Muscle of arm (tissue), 12 donors: ENCODE results near the gene DLGAP4. TPM values are rescaled to one million over a fixed set of nuclear protein-coding genes. Genes with fewer than 3 reads are reported as not detected.
"Not testable (repeated sequence)": the region's sequence is repeated elsewhere in the genome, so short reads cannot be mapped to it uniquely, and the experiment has no call there.

Experiments
- DNase-seq: peaks from one replicate; pipeline ENCODE4 v3.0.0-alpha.2; 2013
- polyA plus RNA-seq, 12 donors: library from polyadenylated mRNA; unstranded; fragments of 120-200 nt; gene quantifications; one replicate each; pipeline ENCODE4 v1.2.1, GENCODE V29; 2013; ENCODE audit not compliant: insufficient read length in 12 of 12

The DLGAP4 gene
- polyA plus RNA-seq, 12 donors = 43.9 to 79.6 (median 48.3) TPM; not detected in 1

- DNase-seq = no peak
Measured at GRCh38 chr20:36473164-36473563, 167.0 kb downstream of the DLGAP4 start.

GRCh38 chr20:36474563-36474962 lies 168.4 kb downstream of the DLGAP4 start:
- no peak for DNase-seq

- not testable (repeated sequence) for DNase-seq
Measured at GRCh38 chr20:36475054-36475453, 168.9 kb downstream of the DLGAP4 start.

GRCh38 chr20:36477475-36477874 lies 171.3 kb downstream of the DLGAP4 start:
- no peak for DNase-seq

DNA sequence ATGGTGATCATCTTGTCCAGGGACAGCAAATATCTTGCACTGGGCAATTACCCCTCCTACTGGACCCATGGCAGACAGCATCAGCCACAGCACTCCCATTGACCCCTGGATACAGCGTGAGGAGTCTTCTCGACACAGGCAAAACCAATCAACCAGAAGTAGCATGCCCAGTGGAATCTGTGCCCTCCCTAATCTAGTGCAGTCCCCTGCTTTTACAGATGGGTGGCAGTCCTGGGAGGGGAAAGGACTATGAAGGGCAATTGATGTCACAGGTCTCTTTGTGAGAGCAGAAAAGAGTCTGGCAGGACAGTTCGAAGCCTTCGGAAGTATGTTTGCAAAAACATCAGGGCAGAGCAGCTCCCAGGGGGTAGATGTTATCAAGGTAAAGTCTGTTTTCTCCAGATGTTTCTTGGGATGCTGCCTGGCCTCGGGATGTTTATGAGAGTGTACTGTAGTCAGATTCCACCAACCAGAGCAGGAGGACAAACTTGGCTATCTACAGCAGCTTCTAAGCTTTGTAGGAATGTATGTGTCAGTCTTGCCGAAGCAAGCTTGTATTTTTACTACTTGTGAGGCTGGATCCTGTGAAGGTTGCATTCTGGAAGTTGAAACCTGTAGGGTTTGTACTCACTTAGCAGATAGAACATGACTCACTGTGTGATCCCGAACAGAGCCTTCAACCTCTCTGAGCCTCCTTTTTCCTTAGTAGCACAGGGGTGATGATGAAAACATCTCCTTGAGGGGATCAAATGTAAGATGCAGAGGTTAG lies 172.2 kb downstream of the DLGAP4 start:
- DNase-seq = no peak

- DNase-seq = no peak
Measured at GRCh38 chr20:36479938-36480337, 173.8 kb downstream of the DLGAP4 start.

- no peak for DNase-seq
Measured at GRCh38 chr20:36480456-36481048, 174.4 kb downstream of the DLGAP4 start.

DNA sequence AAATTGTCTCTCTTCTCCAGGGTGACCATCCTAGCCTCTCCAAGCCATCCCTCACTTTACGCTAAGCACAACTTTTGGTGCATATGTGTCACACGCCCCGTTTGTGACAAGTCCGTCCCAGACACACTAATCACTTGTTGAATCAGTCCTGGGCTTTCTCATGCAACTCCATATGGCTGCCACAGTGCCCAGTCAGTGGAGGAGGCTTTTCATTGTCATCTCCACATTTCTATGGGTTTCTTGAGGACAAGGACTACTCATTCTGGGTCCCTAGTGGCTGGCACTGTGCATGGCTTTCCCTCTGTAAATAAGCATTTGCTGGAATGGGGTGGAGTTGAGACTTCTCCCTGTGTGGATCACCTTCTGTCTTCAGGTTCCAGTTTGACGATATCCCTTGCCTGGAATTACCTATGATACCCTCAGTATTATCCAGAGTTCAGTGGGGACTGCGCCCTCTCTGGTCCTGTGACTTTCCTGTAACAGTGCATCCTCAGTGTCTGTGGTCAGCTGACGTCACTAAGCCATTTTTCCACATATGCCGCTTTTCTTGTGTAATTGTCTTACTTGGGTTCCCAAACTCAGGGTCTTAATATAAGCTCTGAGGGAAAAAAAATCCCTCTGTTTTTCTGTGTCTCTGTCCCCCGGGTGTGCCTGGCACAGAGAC lies 175.4 kb downstream of the DLGAP4 start:
- DNase-seq = no peak

DNA sequence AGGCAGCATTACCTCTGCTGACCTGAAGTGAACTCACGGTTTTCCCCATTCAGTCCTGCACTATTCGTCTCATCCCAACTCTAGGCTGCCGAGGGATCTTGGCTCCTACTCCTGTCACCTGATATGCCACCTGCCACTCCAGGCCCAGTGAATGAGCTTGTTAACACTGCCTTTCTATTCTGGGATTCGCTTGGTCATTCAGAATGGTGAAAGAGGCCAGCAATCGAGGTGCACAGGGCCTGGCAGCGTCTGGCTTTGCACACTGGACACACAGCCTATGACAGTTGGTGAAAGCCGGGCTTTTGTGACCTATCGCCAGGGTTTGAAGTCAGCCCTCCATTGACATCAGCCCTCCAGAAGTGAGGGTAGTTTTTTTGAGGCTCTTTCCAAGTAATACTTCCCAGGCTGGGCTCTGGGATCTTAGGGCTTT lies 175.9 kb downstream of the DLGAP4 start:
- no peak for DNase-seq

DNA sequence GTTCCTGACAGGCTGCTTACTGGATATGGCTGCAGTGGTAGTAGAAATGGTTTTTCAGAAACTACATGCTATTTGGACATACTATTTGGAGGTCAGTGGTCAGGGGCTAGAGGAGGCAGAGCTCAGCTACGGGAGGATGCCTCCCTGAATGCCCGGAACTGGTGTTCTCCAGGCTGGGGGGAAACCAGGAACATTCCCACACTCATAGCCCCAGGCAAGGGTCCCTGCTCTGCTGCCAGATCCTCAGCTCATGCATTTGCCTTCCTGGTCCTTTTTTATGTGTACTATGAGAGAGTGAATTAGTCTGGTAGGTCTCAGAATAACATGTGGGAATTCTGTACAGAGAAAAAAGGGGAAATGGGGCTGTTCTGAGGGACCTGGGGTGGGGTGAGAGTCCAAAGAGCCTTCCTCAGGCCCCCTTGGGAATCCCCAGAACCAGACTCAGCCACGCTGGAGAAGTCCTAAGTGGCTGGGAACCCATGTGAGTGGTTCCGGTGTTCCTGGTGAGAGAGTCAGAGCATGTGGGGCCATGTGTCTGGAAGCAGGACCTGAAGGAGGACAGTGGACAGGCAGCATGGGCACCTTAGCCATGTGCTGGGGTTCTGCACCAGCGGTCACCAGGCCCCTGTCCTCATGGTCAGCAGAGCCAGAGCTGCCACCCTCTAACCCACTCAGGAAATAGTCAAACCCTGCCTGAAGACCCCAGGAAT lies 177.2 kb downstream of the DLGAP4 start:
- no peak for DNase-seq

DNA sequence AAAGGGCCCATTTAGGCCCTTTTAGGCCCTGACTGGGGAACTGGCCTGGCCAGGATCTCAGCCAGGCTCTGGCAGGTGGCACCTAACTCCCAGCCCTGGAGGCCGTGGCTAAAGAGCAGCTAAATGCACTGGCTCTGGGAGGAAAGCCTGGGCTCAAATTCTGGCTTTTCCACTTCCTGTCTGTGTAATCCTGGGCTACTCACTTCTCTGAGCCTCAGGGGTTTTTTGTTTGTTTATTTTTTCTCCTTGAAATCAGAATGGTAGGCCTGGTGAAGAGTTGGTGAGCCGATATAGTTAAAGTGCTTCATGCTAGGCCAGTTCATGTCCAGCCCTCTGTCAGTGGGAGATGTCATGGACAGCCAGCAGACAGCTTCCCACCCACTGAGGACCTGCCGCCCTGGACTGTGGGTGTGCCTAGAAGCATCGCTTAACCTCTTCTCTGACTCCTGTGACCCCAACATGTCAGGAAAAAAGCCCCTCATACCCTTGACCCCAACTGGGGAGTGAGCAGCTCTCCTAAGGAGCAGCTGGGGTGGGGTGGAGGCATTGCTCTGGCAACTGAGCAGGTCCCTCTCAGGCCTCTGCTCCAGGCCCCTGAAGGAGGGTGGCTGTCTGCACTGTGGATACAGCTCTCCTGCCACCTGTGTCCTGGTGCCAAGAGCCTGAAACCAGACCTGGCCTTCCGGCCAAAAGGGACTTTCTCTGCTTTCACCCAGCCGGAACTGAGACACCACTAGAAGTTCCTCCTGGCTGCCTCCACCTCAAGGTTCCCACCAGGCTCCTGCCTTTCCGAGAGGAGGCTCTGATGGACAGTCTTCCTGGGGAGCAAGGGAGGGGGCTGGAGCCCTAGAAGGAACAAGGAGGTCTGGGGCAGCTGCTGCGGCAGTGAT lies 178.0 kb downstream of the DLGAP4 start:
- DNase-seq = no peak

GRCh38 chr20:36485286-36485685 lies 179.1 kb downstream of the DLGAP4 start:
- DNase-seq = no peak

GRCh38 chr20:36487069-36487468 lies 180.9 kb downstream of the DLGAP4 start:
- DNase-seq = no peak

DNA sequence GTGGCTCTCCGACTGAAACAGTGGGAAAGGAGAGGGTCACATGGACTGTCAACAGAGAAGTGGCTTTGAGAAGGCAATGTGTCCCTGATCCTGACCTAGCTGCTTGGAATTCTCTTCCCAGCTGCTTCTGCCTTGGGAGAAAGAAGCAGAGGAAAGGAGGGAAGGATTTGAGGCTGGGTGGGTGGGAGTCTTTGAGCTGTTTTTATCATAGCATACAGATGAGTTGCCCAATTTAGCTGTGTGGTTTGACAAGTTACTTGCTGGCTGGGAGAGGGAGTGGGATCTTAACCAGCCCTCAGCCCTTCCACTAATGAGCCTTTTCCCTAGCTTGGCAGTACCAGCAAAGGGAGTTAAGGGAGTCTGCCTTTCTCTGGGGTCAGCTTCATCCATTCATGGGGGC lies 184.1 kb downstream of the DLGAP4 start:
- no peak for DNase-seq

- DNase-seq = no peak
Measured at GRCh38 chr20:36491901-36492617, 185.9 kb downstream of the DLGAP4 start.

DNA sequence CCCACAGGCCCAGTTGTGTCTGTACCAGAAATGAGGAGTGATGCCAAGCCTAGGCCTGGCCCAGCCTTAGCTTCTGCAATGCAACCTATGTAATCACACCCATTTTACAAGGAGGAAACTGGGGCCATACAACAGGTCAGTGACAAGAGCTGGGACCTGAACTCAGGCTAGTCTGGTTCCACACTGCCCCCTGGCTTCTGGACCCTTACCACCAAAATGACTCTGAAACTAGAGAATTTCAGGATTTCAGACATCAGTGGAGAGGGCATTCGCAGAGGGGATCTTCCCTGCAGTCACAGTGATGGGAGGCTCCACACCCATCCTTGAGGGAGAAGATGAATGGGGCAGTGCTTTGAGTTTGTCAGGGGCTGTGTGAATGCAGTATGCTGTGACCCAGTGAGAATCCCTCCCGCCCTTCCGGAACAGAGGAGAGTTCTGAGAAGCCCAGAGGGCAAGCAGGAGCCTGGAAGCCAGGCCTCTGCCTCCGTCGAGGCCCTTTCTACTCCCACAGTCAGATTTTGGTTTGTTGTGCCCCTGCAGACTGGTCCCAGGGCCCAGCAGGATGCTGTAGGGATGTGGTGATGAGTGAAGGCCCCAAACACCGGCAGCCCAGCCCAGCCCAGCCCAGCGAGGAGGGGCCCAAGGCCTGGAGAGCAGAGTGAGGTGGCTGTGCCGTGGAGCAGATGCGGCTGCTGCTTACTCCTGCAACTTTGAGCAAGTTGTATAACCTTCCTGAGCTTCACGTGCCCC lies 187.1 kb downstream of the DLGAP4 start:
- no peak for DNase-seq

GRCh38 chr20:36493801-36494114 lies 187.6 kb downstream of the DLGAP4 start:
- DNase-seq = peak; percentile 65

GRCh38 chr20:36496707-36497669 lies 190.8 kb downstream of the DLGAP4 start:
- no peak for DNase-seq

DNA sequence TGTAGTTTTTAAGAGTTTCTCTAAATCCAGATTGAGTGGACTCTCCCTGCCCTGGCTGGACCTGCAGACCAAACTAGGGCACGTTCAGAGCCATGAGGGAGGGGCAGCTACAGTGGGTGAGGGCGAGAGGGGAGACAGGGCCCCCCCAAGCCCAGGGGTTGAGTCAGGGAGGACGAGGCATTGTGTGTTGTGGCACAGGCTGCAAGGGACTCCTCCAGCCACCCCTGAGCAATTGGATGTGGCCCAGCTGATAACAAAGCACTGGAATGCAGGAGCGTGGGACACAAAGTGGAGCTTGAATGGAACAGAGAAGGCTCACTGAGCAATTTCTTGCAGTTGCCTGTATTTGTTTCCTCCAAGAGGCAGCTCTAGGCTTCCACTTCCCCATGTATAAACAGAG lies 191.7 kb downstream of the DLGAP4 start:
- no peak for DNase-seq
